ENCODE results near the gene TAF9.
"Not testable (repeated sequence)": the region's sequence is repeated elsewhere in the genome, so short reads cannot be mapped to it uniquely, and the experiment has no call there.

Gene TAF9

GRCh38 chr5:69334793-69335268, 34.5 kb downstream of the TAF9 start:
- DNase-seq: no peak

DNA sequence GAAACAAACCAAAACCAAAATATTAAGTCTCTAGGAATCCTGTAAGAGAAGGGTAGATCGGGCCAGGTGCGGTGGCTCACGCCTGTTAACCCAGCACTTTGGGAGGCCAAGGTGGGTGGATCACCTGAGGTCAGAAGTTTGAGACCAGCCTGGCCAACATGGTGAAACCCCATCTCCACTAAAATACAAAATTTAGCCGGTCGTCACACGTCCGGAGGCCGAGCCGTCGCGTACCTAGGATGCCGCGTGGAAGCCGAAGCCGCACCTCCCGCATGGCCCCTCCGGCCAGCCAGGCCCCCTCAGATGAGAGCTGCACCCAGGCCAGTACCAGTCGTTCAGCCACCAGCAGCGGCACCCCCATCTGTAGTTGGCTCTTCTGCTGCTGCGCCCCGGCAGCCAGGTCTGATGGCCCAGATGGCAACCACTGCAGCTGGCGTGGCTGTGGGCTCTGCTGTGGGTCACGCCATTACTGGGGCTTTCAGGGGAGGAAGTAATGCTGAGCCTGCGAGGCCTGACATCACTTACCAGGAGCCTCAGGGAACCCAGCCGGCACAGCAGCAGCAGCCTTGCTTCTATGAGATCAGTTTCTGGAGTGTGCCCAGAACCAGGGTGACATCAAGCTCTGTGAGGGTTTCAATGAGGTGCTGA, 35.5 kb downstream of the TAF9 start:
- DNase-seq: not testable (repeated sequence)

- no peak for DNase-seq
These were observed 37.5 kb downstream of the TAF9 start for GRCh38 chr5:69331528-69332445.

DNA sequence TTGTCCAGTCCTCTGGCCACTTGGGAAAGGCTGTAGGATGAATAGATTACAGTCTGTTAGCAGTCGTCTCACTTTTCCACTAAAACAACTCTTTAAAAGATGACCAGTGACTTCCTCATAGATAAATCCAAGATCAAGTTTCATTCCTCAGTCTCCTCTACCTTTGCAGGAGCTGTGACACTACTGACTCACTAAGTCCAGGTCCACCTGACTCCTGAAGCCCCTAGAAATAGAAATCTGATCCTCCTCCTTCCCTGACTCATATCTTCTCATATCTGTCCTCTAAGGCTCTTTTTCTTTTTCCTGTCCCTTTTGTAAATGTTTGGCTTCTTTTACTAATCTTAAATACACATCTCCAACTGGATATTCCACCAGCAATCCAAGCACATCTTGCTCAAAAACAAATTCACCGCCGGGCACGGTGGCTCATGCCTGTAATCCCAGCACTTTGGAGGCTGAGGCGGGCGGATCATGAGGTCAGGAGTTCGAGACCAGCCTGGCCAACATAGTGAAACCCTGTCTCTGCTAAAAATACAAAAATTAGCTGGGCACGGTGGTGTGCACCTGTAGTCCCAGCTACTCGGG, 39.3 kb downstream of the TAF9 start:
- no peak for DNase-seq

GRCh38 chr5:69326365-69326764, 43.0 kb downstream of the TAF9 start:
- no peak for DNase-seq

- DNase-seq: no peak
These were observed 51.9 kb downstream of the TAF9 start for GRCh38 chr5:69317391-69317790.

GRCh38 chr5:69315972-69316371, 53.3 kb downstream of the TAF9 start:
- no peak for DNase-seq

Data from SIG-M5 (cell line).